Hematopoietic multipotent progenitor cell treated with erythropoietin and hydrocortisone succinate and interleukin-3 and kit ligand, for 4 days (in vitro differentiated cells): ENCODE measurements around the gene ST6GAL1.
A peak's percentile ranks its signal among the peaks of the same experiment; 100 is the strongest.
"Not testable (repeated sequence)": the region's sequence is repeated elsewhere in the genome, so short reads cannot be mapped to it uniquely, and the experiment has no call there.

Source experiments
- DNase-seq: peaks from one replicate; pipeline ENCODE4 v3.0.0-alpha.2; 2015

The ST6GAL1 gene

DNA sequence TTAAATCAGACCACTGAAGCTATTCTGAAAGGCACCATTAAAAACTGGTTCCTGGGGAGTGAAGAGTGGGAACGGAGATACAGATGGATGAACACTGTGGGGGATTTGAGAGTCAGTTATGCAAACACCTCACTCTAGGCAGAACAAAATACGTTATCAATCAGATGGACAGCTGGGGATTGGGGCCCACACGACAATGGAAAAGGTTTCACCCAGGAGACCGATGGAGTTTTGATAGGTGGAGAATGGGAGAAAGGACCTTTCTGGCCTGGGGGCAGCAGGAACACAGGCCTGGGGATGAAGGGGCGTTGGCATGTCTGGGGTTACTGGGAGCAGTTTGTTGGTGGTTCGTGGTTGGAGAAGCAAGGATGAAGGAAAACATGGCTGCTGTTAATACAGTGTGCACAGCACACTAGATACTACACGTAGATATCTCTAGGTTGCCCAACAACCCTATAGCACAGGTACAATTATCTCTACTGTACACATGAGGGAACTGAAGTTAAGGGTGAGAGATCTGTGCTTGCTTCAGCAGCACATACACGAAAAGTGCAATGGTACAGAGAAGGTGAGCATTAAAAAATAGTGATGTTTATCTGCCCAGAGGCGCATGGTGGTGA, 16.5 kb downstream of the ST6GAL1 start:
- DNase-seq = no peak

DNA sequence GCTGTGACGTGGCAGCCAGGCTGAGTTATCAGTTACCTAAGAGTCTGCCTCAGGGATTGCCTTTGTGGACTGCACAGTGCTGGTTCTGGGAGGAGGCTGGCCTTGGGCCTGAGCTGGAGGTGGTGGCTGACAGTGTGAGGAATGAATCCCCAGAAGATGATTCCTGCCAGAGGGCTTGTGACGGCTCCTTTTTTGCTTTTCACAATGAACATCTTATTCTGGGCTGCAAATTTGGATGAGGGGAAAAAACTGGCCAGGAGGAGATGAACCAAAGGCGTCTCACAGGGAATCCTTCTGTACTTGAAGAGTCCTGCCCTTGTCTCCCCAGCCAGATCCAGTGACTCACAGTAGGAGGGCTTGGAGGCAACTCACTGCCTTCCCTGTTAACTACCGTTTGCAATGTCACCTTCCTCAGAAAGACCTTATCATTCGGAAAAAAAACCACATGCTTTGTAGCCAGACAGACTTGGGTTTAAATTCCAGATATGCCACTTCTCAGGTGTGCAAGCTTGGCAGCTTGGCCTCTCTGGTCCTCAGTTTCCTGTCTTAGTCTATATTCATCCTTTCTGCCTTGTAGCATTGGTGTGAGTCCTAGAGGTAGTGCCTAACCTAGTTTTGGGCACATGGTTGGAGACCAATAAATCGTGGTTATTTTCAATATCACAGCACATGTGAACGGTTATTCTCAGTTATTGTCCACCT, 19.1 kb downstream of the ST6GAL1 start:
- peak; percentile 63 for DNase-seq

DNA sequence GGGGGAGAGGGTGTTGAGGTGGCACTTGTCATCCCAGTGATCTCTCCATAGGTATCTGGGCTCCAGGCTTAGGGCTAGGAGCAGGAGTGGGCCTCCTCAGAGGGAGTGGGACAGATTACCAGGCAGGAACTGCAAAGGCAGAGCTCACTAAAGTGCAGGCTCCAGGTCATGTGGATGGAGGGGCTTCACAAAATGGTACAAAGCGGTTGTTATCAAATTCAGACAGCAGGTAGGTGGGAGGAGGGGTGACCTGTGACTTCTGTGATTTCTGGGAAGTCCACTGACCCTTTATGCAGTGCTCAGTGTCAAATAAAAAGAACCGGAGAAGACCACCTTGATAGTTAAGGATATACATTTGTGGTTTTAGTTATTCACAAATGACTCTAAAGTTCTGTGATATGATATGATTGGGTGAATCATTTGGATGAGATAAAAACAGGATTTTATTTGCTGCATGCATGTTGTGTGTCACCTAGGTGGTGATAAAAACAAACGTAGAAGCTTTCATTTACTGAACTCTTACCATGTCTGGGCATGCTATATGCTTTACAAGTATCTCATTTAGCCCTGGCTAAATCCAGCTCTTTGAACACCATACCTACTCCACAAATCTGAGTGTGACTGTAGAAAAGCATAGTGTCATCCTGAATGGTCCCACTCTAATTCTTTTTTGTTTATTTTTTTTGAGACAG, 20.2 kb downstream of the ST6GAL1 start:
- no peak for DNase-seq

DNA sequence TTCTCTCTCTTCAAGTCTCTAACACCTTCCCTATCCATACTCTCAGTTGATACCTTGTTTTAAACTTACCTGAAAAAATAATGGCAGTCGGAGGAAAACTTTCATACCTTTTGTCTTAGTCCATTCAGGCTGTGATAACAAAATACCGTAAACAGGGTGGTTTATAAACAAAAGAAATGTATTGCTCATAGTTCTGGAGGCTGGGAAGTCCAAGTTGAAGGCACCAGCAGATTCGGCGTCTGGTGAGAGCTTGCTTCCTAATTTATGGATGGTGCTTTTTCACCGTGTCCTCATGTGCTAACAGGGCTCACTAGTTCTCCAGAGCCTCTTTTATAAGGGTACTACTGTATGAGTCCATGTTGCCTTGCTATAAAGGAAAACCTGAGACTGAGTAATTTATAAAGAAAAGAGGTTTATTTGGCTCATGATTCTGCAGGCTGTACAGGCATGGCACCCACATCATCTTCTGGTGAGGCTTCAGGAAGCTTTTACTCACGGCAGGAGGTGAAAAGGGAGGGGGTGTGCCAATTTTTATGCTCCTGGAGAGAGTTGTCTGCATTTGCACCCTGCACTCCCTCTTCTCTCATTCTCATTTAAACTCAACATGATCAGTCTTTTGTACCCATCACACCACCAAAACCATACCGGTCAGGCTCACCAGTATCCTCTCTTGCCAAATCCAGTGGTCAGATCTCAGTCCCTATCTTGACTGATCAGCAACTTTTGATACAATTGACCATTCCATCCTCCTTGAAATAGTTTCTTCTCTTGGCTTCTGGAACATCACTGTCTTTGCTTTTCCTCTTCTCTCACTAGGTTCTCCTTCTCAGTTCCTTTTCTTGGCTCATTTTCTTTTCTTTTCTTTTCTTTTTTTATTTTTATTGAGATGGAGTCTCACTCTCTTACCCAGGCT, 21.6 kb downstream of the ST6GAL1 start:
- no peak for DNase-seq

DNA sequence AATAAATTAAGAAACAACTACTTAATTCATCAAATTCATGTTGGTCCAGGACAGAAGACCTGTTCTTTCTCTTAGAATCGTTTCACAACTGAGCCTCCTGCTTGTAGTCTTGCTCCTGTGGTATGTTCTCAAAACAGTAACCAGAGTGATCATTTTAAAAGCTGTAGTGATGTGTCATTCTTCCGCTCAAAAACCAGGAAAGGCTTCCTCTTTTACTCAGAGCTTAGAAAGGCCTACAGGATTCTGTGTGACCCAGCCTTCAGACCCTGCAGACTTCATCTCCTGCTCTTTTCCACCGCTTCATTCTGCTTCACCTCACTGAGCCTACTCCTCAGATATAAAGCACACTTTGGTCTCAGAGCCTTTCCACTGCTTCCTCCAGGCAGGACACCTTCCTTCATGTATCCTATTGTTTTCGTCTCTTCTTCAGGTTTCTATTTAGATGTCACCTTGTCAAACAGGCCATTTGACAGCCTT, 22.7 kb downstream of the ST6GAL1 start:
- peak; percentile 81 for DNase-seq

DNA sequence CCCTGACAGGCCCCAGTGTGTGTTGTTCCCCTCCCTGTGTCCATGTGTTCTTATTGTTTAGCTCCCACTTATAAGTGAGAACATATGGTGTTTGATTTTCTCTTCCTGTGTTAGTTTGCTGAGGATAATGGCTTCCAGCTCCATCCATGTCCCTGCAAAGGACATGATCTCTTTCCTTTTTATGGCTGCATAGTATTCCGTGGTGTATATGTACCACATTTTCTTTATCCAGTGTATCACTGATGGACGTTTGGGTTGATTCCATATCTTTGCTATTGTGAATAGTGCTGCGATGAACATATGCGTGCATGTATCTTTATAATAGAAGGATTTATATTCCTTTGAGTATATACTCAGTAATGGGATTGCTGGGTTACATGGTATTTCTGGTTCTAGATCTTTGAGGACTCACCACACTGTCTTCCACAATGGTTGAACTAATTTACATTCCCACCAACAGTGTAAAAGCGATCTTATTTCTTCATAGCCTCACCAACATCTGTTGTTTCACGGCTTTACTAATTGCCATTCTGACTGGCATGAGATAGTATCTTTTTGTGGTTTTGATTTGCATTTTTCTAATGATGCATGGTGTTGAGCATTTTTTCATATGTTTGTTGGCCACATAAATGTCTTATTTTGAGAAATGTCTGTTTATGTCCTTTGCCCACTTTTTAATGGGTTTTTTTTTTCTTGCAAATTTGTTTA, 23.8 kb downstream of the ST6GAL1 start:
- peak; percentile 61 for DNase-seq

DNA sequence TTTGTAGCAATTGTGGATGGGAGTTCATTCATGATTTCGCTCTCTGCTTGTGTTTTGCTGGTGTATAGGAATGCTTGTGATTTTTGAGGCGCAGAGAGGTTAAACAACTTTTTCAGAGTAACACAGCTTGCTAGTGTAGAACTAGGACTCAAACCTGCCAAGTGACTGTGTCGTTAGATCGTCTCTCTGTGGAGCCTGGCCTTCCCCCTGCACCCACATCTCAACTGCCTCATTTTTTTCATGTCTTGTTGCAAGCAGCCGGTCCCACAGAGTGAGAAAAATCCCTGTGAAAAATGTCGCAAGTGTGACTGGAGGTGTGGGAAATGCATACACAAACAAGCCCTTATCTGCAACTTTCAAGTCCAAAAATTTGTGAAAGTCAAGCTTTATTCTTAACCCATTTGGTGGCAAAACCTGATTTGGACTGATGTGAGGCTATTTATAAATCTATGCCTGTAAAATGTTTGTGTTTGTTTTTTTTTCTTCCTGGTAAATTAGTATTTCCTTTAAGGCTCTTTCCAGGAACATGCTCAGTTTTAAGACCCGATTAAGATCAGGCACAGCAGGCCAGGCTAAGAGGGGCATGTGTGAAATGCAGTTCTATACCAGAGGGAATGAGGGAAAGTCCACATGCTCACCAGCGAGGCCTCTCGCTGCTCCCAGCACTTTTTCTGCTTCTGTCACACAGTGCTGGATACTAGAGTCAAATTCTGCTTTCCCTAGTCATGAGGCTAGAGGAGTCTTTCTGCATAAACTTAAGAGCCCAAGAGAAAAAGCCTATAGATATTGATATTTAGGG, 25.8 kb downstream of the ST6GAL1 start:
- DNase-seq = no peak

DNA sequence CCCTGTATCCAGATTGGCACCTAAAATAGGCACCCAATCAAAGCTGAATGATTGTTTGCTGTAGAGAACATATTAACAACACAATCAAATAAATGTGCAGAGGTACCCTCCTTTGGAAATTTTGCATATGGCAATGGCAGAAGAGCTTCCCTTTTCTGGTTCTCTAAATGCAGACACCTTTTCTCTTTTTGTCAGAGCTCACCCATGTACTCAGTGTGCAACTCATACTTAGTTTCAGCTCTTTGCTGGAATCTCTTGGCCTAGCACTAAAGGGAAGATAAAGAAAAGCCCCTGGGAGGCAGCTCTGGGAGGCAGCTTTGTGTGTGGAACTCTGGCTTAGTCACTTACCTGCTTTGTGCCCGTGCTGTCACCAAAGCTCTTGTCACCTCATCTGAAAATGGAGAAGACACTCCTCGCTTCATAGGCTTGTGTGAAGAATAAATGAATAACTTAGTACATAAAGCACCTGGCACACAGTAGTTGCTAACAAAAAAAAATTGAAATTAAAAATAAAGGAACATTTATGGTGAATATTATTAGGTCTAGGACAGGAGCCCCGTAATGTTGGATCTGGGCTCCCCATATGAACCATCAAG, 28.8 kb downstream of the ST6GAL1 start:
- DNase-seq = no peak

DNA sequence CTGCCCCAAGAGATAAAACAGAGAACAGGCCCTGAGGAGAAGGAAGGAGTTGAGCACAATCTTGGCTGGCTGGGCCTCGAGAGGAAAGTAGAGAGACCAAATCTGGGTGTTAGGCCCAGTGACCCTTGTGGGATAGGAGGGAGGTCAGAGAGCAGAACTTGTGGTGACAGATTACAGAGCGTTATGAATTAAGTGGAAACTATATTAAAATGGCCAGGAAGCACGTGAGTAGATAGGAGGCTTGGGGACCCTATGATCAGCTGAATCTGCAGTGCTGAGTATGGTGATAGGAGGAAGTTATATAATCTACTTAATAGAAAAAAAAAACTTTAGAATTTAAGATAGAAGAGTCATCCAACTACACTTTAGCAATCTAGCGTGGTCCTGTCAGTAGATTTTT, 30.0 kb downstream of the ST6GAL1 start:
- DNase-seq = peak; percentile 66

DNA sequence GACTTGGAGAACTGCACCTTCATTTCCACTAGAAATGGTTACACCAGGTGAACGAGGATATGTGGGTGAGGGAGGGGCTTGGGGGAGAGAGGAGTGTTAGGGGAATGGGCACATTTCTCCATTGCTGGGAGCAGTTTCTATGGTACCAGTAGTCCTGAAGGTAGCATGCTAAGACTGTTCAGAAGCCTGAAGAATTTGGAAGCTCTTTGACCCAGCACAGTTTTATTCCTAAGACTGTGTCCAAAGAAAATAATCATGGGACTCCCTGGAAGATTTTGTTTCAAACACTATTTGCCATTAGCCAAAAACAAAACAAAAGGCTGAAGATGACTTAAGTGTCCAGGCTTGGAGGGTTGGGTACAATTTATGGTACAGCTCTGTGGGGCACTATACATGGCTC, 32.1 kb downstream of the ST6GAL1 start:
- no peak for DNase-seq

DNA sequence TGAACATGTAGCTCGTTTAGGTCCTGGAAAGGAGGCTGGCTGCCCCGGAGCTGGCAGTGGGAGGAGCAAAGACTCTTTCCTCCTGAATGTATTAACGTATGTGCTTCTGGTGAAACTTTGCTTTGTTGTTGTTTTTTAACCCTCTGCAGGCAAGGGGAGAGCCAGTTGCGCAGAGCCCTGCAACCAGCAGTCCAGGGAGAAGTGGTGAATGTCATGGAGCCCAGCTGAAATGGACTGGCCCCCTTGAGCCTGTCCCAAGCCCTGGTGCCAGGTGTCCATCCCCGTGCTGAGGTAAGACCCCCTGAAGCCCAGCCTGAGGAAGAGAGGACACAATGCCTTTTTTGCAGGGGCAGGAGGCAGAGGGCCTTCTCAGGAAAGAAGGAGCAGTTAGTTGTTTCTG, 33.3 kb downstream of the ST6GAL1 start:
- no peak for DNase-seq

DNA sequence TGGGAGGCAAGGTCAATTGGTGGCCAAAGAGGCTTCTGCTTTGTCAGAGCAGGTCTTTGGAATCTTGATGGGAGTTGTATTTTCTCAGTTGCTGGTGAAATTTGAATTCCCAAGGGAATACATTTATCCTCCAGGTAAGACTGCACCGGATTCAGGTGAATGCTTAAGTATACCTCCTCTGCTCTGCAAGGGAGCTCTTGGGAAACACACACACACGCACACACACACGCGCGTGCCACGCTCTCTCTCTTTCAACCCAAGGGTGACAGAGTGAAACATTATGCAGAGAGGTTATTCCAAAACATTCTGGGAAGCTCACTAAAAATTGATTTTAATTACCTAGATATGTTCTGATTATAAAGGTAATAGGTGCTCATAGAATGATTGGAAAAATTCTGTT, 33.7 kb downstream of the ST6GAL1 start:
- DNase-seq = no peak

DNA sequence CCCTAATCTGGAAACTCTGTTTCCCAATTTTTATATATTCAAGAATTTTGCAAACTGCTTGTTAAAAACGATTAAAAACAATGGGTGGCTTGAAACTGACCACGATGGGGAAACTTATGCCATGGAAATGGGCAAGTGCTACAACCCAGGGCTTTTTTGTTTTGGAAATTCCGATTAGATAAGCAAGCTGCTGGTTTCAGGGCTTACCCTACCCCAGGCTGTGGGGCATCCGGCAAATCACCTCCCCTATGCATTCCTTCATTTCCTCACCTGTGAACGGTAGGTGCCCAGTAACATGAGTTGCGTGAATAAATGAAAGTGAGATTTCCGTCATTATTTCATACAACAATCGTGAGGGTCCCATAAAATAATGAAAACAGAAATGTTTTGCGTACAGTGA, 34.3 kb downstream of the ST6GAL1 start:
- no peak for DNase-seq

DNA sequence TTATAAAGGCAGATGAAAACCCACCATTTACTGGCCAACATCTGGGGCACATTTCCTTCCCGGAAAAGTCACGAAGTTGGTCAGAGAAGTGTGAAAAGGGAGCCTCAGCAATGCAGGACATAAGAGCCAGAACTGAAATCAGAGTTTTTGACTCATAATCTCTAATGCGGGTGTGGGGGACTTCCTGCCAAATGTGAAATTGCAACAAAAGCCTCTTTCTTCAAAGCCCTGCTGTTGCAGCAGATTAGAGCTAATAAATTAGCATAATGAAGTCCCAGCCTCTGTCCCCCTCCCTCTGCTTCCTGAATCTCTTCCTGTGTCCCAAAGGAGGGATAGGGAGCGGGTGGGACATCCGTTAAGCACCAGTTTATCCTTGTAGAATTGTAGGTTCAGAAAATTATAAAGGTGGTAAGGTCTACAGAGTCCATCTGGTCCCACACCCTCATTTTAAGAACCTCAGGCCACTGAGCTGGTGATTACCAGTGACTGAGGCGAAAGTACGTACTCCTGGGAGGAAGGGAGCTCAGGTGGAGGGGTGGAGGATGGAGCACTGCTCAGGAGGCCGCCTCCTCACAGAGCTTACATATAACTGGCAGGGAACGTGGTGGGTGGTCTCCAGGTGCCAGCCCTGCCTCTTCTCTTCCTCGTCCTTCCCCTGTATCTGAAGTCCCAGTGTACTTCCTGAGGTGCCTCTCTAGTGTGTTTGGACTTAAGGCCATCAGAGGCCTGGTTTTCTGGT, 35.0 kb downstream of the ST6GAL1 start:
- no peak for DNase-seq

DNA sequence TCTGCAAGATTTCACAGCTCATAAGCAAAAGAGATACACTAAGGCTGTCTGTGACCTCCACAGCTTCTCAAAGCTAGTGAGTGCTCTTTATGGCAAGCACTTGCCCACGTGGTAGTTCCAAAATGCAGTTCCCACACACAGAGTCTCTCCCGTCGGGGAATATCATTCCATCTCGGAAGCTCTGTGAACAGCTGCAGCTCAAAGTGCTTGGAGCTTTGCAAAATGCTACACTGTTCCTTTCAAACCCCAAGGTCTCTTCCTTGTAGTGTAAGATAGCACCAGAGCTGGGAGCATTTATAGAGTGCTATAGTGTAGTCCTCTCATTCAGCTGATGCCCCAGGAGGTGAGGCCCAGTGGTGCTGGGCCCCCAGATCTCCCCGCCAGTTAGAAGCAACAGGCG, 36.1 kb downstream of the ST6GAL1 start:
- no peak for DNase-seq

DNA sequence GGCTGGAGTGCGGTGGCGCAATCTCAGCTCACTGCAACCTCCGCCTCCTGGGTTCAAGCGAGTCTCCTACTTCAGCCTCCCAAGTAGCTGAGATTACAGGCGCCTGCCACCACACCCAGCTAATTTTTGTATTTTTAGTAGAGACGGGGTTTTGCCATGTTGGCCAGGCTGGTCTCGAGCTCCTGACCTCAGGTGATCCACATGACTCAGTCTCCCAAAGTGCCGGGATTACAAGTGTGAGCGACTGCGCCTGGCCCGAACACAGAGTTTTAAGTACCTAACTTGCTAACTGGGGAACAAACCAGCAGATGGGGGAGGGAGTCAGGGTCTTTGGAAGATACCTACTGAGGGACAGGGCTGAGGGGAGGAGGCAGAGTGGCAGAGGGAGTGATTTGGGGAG, 36.9 kb downstream of the ST6GAL1 start:
- DNase-seq = not testable (repeated sequence)

DNA sequence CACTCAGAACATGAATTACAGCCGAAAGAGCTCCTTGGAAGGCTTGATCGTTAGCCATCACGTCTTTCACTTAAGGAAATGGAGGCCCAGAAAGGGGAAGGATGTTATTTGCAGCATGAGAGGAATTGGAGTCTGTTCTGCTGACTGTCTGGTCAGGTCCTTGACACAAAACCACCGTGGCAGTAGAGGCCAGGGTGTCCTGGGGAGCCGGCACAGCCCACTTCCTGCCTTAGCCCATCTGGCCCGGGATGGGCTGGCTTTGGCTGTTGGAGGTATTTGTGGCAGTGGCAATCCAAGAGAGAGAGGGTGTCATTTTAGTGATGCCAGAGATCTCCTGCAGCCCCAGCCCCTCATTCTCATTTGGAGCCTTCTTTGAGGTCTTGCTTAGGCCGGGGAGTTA, 37.4 kb downstream of the ST6GAL1 start:
- peak; percentile 74 for DNase-seq

DNA sequence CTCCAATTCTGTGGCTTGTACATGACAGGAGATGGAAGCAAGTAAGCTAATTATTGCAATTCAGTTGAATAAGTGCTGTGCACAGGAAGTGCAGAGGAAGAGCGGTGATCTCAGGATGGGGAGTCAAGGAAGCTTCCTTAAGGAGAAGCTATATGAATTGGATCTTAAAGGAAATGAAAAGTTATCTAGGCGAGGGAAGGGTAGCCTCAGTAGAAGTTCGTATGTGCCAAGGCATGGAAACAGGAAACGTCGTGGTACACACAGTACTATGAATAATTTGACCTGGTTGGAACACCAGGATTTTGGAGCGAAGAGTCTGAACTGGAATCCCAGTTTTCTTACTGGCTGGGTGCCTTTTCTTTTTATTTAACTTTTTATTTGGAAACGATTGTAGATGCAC, 39.3 kb downstream of the ST6GAL1 start:
- DNase-seq = no peak

DNA sequence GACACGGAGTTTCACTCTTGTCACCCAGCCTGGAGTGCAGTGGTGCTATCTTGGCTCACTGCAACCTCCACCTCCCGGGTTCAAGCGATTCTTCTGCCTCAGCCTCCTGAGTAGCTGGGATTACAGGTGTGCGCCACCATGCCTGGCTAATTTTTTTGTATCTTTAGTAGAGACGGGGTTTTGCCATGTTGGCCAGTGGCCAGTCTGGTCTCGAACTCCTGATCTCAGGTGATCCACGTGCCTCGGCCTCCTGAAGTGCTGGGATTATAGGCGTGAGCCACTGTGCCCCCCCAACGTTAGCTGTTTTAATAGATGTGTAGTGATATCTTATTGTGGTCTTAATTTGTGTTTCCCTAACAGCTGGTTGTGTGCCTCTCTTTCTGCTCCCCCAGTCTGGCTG, 40.8 kb downstream of the ST6GAL1 start:
- not testable (repeated sequence) for DNase-seq

DNA sequence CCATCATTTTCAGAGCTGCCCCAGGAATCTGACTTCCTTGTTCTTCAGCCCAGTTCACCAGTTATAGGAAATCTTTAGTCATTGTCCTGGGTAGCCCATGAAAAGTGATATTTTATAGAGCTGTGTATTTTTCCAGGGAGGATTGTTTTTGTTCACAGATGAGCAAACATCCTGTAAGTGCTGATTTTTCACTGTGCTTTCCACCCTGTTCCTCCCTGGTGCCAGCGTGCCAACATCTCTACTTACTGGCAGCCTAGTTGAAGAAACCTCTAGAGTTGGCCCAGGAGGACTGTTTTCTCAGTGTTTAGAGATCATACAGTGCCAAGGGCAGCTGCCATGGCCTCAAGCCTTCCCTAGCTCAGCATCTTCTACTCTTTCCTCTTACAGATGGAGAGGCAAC, 41.3 kb downstream of the ST6GAL1 start:
- DNase-seq = no peak
